ENCODE results near the gene SETD1B.
"Not testable (repeated sequence)": the region's sequence is repeated elsewhere in the genome, so short reads cannot be mapped to it uniquely, and the experiment has no call there.

SETD1B gene

GRCh38 chr12:121780429-121780828, 23.4 kb upstream of the SETD1B start:
- no peak for DNase-seq (ENCODE audit: low read depth)

- DNase-seq (ENCODE audit: low read depth), result no peak
Measured at GRCh38 chr12:121781484-121781997, 22.3 kb upstream of the SETD1B start.

GRCh38 chr12:121781998-121782979, 21.5 kb upstream of the SETD1B start:
- no peak for DNase-seq (ENCODE audit: low read depth)

GRCh38 chr12:121783766-121784165, 20.0 kb upstream of the SETD1B start:
- DNase-seq (ENCODE audit: low read depth), result no peak

GRCh38 chr12:121784460-121784859, 19.3 kb upstream of the SETD1B start:
- DNase-seq (ENCODE audit: low read depth), result no peak

- DNase-seq (ENCODE audit: low read depth), result no peak
Measured at GRCh38 chr12:121786440-121786825, 17.4 kb upstream of the SETD1B start.

- no peak for DNase-seq (ENCODE audit: low read depth)
Measured at GRCh38 chr12:121787063-121788025, 16.5 kb upstream of the SETD1B start.

- no peak for DNase-seq (ENCODE audit: low read depth)
Measured at GRCh38 chr12:121788176-121788818, 15.5 kb upstream of the SETD1B start.

- DNase-seq (ENCODE audit: low read depth), result no peak
Measured at GRCh38 chr12:121789233-121789781, 14.5 kb upstream of the SETD1B start.

- peak; percentile 92 for DNase-seq (ENCODE audit: low read depth)
Measured at GRCh38 chr12:121789800-121790728, 13.7 kb upstream of the SETD1B start.

- not testable (repeated sequence) for DNase-seq (ENCODE audit: low read depth)
Measured at GRCh38 chr12:121790785-121791184, 13.0 kb upstream of the SETD1B start.

GRCh38 chr12:121791671-121792551, 11.9 kb upstream of the SETD1B start:
- DNase-seq (ENCODE audit: low read depth), result no peak

GRCh38 chr12:121792607-121793439, 11.0 kb upstream of the SETD1B start:
- DNase-seq (ENCODE audit: low read depth), result no peak

- DNase-seq (ENCODE audit: low read depth), result no peak
Measured at GRCh38 chr12:121793440-121793837, 10.4 kb upstream of the SETD1B start, which contains the start of gene RHOF. Gene RHOF, minus strand, starts transcription at chr12:121793688. Its CDS starts 55 bp downstream, at chr12:121793633.

GRCh38 chr12:121793838-121794533, 9.8 kb upstream of the SETD1B start:
- peak; percentile 93 for DNase-seq (ENCODE audit: low read depth)

- no peak for DNase-seq (ENCODE audit: low read depth)
Measured at GRCh38 chr12:121794534-121795033, 9.2 kb upstream of the SETD1B start.

All from stimulated activated CD8-positive, alpha-beta memory T cell treated with anti-CD3 and anti-CD28 coated beads, Interleukin-4, amount 100 ng/mL, for 24 hours (primary cell).